NCI-H446 treated with DMSO at 0.1 percent for 48 hours (cell line): Measurements from ENCODE around the gene PAAF1.

Experiments used
- DNase-seq: peaks from one replicate; lab custom pipeline; 2025; lab: John Stamatoyannopoulos, UW

PAAF1 gene

GRCh38 chr11:73946798-73947458 lies 70.1 kb downstream of the PAAF1 start:
- no peak for DNase-seq

- no peak for DNase-seq
Observed at GRCh38 chr11:73949246-73949645, 72.4 kb downstream of the PAAF1 start.

DNA sequence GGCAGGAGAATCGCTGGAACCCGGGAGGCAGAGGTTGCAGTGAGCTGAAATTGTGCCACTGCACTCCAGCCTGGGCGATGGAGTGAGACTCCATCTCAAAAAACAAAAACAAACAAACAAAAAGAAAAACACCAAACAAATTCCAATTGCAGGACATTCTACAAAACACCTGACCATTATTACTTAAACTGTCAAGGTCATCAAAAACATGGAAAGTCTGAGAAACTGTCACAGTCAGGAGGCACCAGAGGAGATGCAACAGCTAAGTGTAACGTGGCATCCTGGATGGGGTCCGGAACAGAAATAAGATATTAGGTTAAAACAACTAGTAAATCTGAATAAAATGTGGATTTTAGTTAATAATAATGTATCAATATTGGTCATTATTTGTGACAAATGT lies 73.1 kb downstream of the PAAF1 start:
- no peak for DNase-seq

DNA sequence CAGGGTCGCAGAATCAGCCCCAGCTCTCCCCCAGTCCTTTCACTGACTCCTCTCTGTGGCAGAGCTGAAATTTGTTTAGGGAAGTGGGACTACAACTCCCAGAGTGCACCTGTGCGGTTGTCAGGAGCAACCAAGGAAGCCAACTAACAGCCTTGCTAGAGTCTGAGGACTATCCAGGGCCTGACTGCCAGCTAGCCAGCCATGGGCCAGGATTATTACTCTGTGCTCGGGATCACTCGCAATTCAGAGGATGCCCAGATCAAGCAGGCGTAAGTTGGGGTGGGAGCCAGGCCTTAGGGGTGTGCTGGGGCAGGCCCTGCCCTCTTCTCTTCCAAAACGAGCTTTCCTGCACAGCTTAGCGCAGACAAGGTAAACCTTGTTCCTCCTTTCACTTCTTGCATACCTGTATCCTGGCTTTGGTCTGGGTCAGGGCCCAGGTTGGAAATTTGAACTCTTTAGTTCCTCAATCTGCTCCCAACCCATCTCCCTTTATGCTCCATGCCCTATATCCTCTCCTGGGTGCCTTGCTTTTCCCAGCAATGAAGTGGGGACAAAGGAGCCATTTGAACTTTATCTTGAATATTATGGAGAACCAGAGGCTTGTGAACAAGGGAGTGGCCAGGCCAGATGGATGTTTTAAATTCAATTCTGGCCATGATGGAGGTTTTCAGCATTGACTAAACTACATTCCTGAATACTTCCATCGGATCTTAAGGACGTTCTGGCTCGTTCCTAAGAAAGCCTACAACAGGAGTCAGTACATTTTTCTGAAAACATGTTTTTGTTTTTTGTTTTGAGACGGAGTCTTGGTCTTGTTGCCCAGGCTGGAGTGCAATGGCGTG lies 74.3 kb downstream of the PAAF1 start, which contains the start of gene DNAJB13:
Gene DNAJB13 (plus strand): TSS at position 158 of the 842 bp plus-strand sequence. CDS start 44 bp downstream, at position 202.
- DNase-seq, result no peak

DNA sequence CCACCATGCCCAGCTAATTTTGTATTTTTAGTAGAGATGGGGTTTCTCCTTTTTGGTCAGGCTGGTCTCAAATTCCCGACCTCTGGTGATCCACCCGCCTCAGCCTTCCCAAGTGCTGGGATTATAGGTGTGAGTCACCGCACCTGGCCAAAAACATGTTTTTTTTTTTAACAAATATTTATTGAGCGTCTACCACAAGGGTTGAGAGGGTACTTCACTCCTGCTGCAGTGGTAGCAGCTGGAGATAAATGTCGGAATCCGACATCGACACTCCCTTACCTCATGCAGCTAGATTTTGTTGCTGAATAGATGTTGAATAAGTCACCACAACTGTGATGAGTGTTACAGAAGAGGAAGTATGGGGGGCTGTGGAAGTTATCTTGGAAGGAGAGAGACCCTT lies 75.0 kb downstream of the PAAF1 start:
- DNase-seq, result no peak

DNA sequence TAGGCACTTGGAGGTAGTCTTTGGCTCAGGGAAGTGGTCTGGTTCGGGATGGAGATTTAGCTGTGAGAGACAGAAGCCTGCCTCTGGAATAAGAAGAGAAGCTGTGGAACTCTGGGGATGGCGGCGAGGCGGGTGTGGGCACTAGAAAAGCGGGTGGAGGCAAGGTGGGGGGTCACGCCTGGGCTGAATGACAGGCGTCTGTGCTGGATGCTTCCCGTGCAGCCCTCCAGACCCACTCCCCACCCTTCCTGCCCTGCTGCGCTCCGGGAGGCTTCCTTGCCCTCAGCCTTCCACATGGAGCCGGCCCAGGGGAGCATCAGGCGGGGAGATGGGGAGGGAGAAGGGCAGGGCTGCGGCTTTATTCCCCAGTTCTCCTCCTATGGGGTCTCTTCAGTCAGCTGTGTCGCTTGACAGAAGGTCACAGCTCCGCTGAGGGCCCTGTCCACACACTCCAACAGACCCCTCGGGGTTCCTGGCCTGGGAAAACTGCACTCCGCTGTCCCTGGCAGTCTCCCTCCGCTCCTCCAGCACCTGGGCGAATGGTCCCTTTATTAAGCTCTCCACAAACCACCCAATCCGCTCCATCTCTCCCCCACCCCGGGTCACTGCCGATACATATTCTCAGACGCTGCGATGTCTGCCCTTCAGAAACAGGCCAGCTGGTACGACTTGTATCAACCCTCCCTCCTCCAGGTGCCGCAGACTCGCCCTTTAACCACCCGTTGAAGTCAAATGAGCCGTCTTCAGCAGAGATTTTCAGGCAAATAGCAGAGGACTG lies 80.3 kb downstream of the PAAF1 start:
- DNase-seq, result no peak

DNA sequence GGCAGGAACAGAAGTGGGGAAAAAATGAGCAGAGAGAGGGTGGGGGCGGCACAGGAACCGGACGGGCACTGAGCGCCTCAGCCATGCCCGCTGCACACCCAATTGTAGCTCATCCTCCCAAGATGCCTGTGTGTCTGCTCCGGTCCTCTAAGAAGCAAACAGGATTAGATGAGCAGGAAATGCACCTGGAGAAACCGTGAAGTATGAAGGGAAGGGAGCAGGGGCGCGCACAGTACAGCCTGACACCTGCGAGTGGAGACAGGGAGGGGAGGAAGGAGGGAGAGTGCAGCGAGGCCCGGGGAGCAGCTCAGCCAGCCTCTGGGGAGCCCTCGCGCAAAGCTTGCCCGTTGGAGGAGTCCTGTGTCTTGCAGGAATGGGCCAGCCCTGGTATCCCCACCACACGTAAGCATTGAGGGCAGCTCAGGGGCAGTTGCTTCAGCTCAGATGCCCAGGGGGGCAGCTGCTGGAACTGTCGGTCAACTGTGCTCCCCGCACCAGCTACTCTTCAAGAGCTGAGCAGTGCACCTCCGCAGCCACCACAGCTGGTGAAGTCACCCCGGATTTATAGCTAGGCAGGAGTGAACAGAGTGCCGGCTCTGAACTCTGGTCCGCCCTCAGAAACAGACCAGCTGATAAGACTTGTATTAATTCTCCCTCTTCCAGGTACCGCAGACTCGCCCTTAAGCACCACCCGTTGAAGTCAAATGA lies 81.0 kb downstream of the PAAF1 start:
- DNase-seq, result no peak

DNA sequence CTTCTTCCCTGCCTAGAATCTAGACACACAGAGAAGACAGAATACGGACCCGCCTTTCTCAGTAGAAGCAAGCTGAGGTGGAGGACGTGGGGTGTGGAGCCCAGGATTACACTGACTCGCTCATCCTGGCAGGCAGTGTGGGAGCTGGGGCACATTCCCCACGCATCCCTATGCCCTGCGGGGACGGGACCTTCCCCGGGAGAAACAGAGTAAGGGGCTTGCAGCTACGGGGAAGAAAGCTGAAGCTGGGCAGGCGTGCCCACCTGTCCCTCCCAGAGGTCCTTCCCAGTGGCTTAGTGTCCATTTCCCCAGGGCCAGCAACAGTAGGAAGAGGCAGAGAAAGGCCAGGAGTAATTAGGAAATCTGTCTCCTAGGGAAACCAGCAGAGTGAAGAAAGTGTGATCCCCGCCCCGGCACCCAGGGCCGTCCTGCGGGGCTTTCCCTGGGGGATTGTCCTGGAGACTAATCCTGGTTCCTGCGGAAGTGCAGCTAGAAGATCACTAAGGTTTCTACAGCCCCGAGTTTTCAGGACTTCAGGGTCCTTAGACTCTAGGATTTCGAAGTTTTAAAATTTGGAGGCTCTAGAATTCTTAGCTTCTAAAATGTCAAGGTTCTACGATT lies 81.8 kb downstream of the PAAF1 start:
- DNase-seq, result no peak

DNA sequence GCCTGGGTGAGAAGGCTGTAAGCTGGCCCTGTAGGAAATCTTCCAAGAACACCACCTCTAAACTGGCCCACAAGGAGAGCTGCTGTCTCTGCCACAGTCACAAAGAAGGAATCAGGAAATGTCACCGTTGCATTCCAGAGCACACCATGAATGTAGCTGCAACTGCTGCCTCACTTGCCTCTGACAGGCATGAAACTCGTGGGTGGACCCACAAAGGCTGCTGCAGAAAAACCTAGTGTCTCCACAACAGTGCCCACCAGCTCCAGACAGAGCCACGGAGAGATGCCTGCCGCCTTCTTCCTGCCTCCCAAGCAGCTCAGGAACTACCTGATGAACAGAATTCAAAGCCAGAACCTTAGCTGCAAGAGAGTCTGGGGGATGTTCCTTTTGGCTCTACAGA lies 84.5 kb downstream of the PAAF1 start:
- DNase-seq, result no peak

GRCh38 chr11:73962101-73962705 lies 85.4 kb downstream of the PAAF1 start:
- DNase-seq, result no peak

- DNase-seq, result no peak
Observed at GRCh38 chr11:73963861-73964260, 87.1 kb downstream of the PAAF1 start.

- no peak for DNase-seq
Observed at GRCh38 chr11:73965076-73965763, 88.4 kb downstream of the PAAF1 start.

GRCh38 chr11:73965764-73966121 lies 88.9 kb downstream of the PAAF1 start:
- DNase-seq, result no peak

DNA sequence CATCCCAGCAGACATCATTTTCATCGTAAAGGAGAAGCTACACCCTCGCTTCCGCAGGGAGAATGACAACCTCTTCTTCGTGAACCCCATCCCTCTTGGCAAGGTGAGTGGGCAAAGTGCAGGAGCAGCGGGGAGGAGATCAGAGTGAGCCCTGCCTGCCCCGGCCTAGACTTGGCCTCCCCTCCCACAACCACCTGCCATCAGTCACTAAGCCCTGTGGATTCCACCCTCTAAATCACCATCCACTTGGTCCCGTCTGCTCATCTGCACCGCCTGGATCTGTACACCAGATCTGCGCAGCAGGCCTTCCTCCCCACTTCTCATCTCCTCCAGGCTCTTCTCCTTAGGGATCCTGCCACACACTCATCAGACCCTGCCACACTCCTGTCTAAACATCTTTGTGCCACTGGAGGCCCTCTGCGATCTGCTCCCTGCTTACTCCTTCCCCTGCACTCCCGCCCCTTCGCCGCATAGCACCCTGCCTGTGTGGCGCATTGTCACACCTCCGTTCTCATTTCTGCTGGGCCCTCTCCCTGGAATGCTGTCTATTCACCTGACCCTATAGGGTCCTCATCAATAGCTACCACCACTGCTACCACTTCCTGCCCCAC lies 91.7 kb downstream of the PAAF1 start:
- DNase-seq, result no peak

DNA sequence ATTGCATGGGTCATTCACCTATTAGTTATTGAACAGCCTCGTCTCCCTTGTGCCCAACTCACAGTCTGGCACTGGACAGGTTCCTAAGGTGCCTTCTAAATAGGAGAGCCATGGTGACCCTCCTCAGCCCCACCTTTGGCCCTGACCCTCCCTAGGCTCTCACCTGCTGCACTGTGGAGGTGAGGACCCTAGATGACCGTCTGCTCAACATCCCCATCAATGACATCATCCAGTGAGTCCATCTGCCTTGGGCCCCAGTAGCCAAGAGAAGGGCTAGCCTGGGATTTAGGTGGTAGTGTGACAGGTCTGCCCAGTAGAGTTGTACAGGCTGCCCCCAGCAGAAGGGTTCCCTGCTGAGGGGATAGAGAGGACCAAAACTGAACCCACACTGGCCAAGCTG lies 92.3 kb downstream of the PAAF1 start:
- no peak for DNase-seq

- DNase-seq, result no peak
Observed at GRCh38 chr11:73969991-73970800, 93.4 kb downstream of the PAAF1 start.

GRCh38 chr11:73971175-73971719 lies 94.4 kb downstream of the PAAF1 start:
- no peak for DNase-seq

GRCh38 chr11:73972187-73972586 lies 95.4 kb downstream of the PAAF1 start:
- DNase-seq, result no peak
